ENCODE measurements around the gene NREP.

- TF ChIP-seq POLR2A (IDR thresholded peaks at IDR 0.05; ENCODE audit: low read length) (no peak), GATA1 (IDR thresholded peaks at IDR 0.05; ENCODE audit: low read depth, low read length) (no peak)
These were observed 22.4 kb downstream of the NREP start for GRCh38 chr5:111734597-111734996.

Measured in erythroblast (primary cell).